Neural cell (in vitro differentiated cells): ENCODE data around the gene ACOX1.

Experiments
- CTCF ChIP-seq: fragments of 450-650 bp; IDR thresholded peaks from 2 replicates; pipeline ENCODE4 v1.5.1; 2014; ENCODE audit warnings: antibody characterized with exemption, mild to moderate bottlenecking, moderate library complexity; ENCODE audit not compliant: poor library complexity, severe bottlenecking
- EP300 ChIP-seq: fragments of 450-650 bp; conservative IDR thresholded peaks from 2 replicates; pipeline ENCODE4 v1.6.1; 2014; ENCODE audit warnings: antibody characterized with exemption, mild to moderate bottlenecking, moderate library complexity; ENCODE audit not compliant: poor library complexity, severe bottlenecking
- EZH2 ChIP-seq: fragments of 200-600, 300-800 bp; shearing (Covaris generic), sonication (generic); IDR thresholded peaks from 2 replicates; pipeline ENCODE4 v1.6.1; 2014; ENCODE audit warnings: antibody characterized with exemption, low read length, borderline replicate concordance, mild to moderate bottlenecking; ENCODE audit not compliant: insufficient read depth, poor library complexity, severe bottlenecking
- POLR2AphosphoS5 ChIP-seq: IDR thresholded peaks from 2 replicates; pipeline ENCODE4 v1.6.1; 2012
- RAD21 ChIP-seq: fragments of 450-650 bp; conservative IDR thresholded peaks from 2 replicates; pipeline ENCODE4 v1.6.1; 2014; ENCODE audit warnings: antibody characterized with exemption, mild to moderate bottlenecking, moderate library complexity
- REST ChIP-seq: IDR thresholded peaks from 2 replicates; pipeline ENCODE4 v1.6.1; 2012; ENCODE audit warnings: borderline replicate concordance
- TAF1 ChIP-seq: IDR thresholded peaks from 2 replicates; pipeline ENCODE4 v1.6.1; 2012; ENCODE audit warnings: low read depth

GRCh38 chr17:75941442-75941819, 37.5 kb downstream of the ACOX1 start:
- TF ChIP-seq CTCF (no peak), TAF1 (no peak), EZH2 (no peak), POLR2AphosphoS5 (no peak), RAD21 (no peak), EP300 (no peak), REST (no peak)
